Parathyroid adenoma (tissue), 2 donors: ENCODE results near the gene MALRD1.

Source experiments
- H2AFZ ChIP-seq: fragments of 300-600 bp; sonication (generic); one replicate; pipeline ENCODE4 v1.7.0; 2017; ENCODE audit warnings: antibody characterized with exemption, mild to moderate bottlenecking
- H3K27ac ChIP-seq: fragments of 300-600 bp; sonication (generic); one replicate; pipeline ENCODE4 v1.7.0; 2017
- H3K27me3 ChIP-seq: fragments of 300-600 bp; sonication (generic); one replicate; pipeline ENCODE4 v1.7.0; 2017; ENCODE audit warnings: low read length; ENCODE audit not compliant: control insufficient read depth, insufficient read depth
- H3K36me3 ChIP-seq: fragments of 300-600 bp; sonication (generic); one replicate; pipeline ENCODE4 v1.7.0; 2017; ENCODE audit warnings: low read length; ENCODE audit not compliant: control insufficient read depth, insufficient read depth
- H3K4me1 ChIP-seq: fragments of 300-600 bp; sonication (generic); one replicate; pipeline ENCODE4 v1.7.0; 2017; ENCODE audit warnings: control low read depth
- H3K4me2 ChIP-seq: fragments of 300-600 bp; sonication (generic); one replicate; pipeline ENCODE4 v1.7.0; 2017; ENCODE audit warnings: low read length
- H3K4me3 ChIP-seq: fragments of 300-600 bp; sonication (generic); one replicate; pipeline ENCODE4 v1.7.0; 2017; ENCODE audit warnings: low read depth, low read length
- H3K79me2 ChIP-seq: fragments of 300-600 bp; sonication (generic); one replicate; pipeline ENCODE4 v1.7.0; 2017; ENCODE audit warnings: control low read depth
- H3K9ac ChIP-seq: fragments of 300-600 bp; sonication (generic); one replicate; pipeline ENCODE4 v1.7.0; 2017; ENCODE audit warnings: mild to moderate bottlenecking
- H3K9me3 ChIP-seq: fragments of 300-600 bp; sonication (generic); one replicate; pipeline ENCODE4 v1.7.0; 2017; ENCODE audit warnings: low read length; ENCODE audit not compliant: control insufficient read depth
- CTCF ChIP-seq: fragments of 300-600 bp; sonication (generic); IDR thresholded peaks from one replicate; pipeline ENCODE4 v1.7.0; 2017; ENCODE audit warnings: antibody characterized with exemption, mild to moderate bottlenecking
- donor health status: primary hyperparathyroidism.

The MALRD1 gene

GRCh38 chr10:19041171-19041570 is 7.4 kb upstream of the MALRD1 start:
- H3K79me2 ChIP-seq: no peaks in the 10 kb centered on the region
- H3K27ac ChIP-seq: no peak overlapping the region
- no peak overlapping the region for H2AFZ ChIP-seq
- H3K36me3 ChIP-seq: no peaks in the 10 kb centered on the region
- H3K9me3 ChIP-seq: no peaks in the 10 kb centered on the region
- no peaks in the 10 kb centered on the region for H3K4me1 ChIP-seq
- H3K27me3 ChIP-seq: no peaks in the 10 kb centered on the region
- H3K9ac ChIP-seq: no peak overlapping the region
- H3K4me3 ChIP-seq: no peak overlapping the region
- H3K4me2 ChIP-seq: no peak overlapping the region
- TF ChIP-seq CTCF: no peak

GRCh38 chr10:19043431-19043830 is 5.2 kb upstream of the MALRD1 start:
- Histone ChIP-seq H3K27me3 (no peaks in the 10 kb centered on the region), H3K4me1 (no peaks in the 10 kb centered on the region), H3K4me2 (no peak overlapping the region), H3K36me3 (no peaks in the 10 kb centered on the region), H3K27ac (no peak overlapping the region), H2AFZ (no peak overlapping the region), H3K79me2 (no peaks in the 10 kb centered on the region), H3K9ac (no peak overlapping the region), H3K4me3 (no peak overlapping the region), H3K9me3 (no peaks in the 10 kb centered on the region)
- no peak for TF ChIP-seq CTCF

- no peak for TF ChIP-seq CTCF
- H3K36me3 ChIP-seq: no peaks in the 10 kb centered on the region
- no peaks in the 10 kb centered on the region for H3K27me3 ChIP-seq
- no peak overlapping the region for H3K4me3 ChIP-seq
- H3K4me1 ChIP-seq: no peaks in the 10 kb centered on the region
- H2AFZ ChIP-seq: no peak overlapping the region
- no peak overlapping the region for H3K9ac ChIP-seq
- no peaks in the 10 kb centered on the region for H3K79me2 ChIP-seq
- no peaks in the 10 kb centered on the region for H3K9me3 ChIP-seq
- H3K27ac ChIP-seq: no peak overlapping the region
- no peak overlapping the region for H3K4me2 ChIP-seq
Observed at GRCh38 chr10:19046679-19047078, 1.9 kb upstream of the MALRD1 start.

DNA sequence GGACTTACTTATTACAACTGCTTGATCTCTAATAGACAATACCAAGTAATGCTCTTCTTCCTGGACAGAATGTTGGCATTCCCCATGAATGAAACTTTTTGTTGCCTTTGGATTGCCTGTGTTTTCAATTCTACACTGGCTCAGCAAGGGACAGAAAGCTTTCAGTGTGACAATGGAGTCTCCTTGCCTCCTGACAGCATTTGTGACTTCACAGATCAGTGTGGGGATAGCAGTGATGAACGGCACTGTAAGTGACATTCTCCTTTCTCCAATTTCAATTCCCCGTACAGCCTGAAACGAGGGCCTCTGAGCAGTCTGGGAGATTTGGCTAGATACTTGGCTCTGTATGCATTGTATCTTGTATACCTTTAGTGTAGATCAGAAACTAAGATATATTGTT is 290 bp downstream of the MALRD1 start:
- Histone ChIP-seq H3K27me3 (no peaks in the 10 kb centered on the region), H3K27ac (no peak overlapping the region), H3K9me3 (no peaks in the 10 kb centered on the region), H3K9ac (no peak overlapping the region), H3K36me3 (no peaks in the 10 kb centered on the region), H2AFZ (no peak overlapping the region), H3K4me3 (no peak overlapping the region), H3K4me2 (no peak overlapping the region), H3K4me1 (no peaks in the 10 kb centered on the region), H3K79me2 (no peaks in the 10 kb centered on the region)
- no peak for TF ChIP-seq CTCF

- no peak for TF ChIP-seq CTCF
- Histone ChIP-seq H3K9me3 (no peaks in the 10 kb centered on the region), H3K9ac (no peak overlapping the region), H3K27me3 (no peaks in the 10 kb centered on the region), H3K27ac (no peak overlapping the region), H3K4me1 (no peaks in the 10 kb centered on the region), H3K36me3 (no peaks in the 10 kb centered on the region), H3K4me3 (no peak overlapping the region), H3K79me2 (no peaks in the 10 kb centered on the region), H2AFZ (no peak overlapping the region), H3K4me2 (no peak overlapping the region)
Observed at GRCh38 chr10:19049567-19049966, 966 bp downstream of the MALRD1 start.
